ENCODE measurements around the gene PITPNC1. TPM values are rescaled to one million over a fixed set of nuclear protein-coding genes. Genes with fewer than 3 reads are reported as not detected.

The PITPNC1 gene
- total RNA-seq, 1 experiment from 2014 or later = 34.5 TPM

GRCh38 chr17:67528751-67529436, 151.8 kb downstream of the PITPNC1 start:
- DNase-seq (ENCODE audit: extremely low read depth, low read depth) = peak; percentile 16

- DNase-seq (ENCODE audit: extremely low read depth, low read depth) = no peak
These were observed 154.2 kb downstream of the PITPNC1 start for GRCh38 chr17:67531291-67531690.

GRCh38 chr17:67532326-67532871, 155.3 kb downstream of the PITPNC1 start:
- no peak for DNase-seq (ENCODE audit: extremely low read depth, low read depth)

GRCh38 chr17:67534941-67535340, 157.9 kb downstream of the PITPNC1 start:
- no peak for DNase-seq (ENCODE audit: extremely low read depth, low read depth)

- DNase-seq (ENCODE audit: extremely low read depth, low read depth) = no peak
These were observed 165.4 kb downstream of the PITPNC1 start for GRCh38 chr17:67542219-67543114.

GRCh38 chr17:67544364-67544955, 167.4 kb downstream of the PITPNC1 start:
- no peak for DNase-seq (ENCODE audit: extremely low read depth, low read depth)

- DNase-seq (ENCODE audit: extremely low read depth, low read depth) = no peak
These were observed 169.8 kb downstream of the PITPNC1 start for GRCh38 chr17:67546578-67547527.

- no peak for DNase-seq (ENCODE audit: extremely low read depth, low read depth)
These were observed 171.6 kb downstream of the PITPNC1 start for GRCh38 chr17:67548693-67549092.

- DNase-seq (ENCODE audit: extremely low read depth, low read depth) = no peak
These were observed 172.7 kb downstream of the PITPNC1 start for GRCh38 chr17:67549820-67550219.

GRCh38 chr17:67554634-67555033, 177.6 kb downstream of the PITPNC1 start:
- DNase-seq (ENCODE audit: extremely low read depth, low read depth) = no peak

- DNase-seq (ENCODE audit: extremely low read depth, low read depth) = no peak
These were observed 178.8 kb downstream of the PITPNC1 start for GRCh38 chr17:67555855-67556254.

GRCh38 chr17:67557052-67557845, 180.2 kb downstream of the PITPNC1 start:
- no peak for DNase-seq (ENCODE audit: extremely low read depth, low read depth)

GRCh38 chr17:67557921-67558320, 180.8 kb downstream of the PITPNC1 start:
- no peak for DNase-seq (ENCODE audit: extremely low read depth, low read depth)

- DNase-seq (ENCODE audit: extremely low read depth, low read depth) = no peak
These were observed 181.8 kb downstream of the PITPNC1 start for GRCh38 chr17:67558740-67559380.

GRCh38 chr17:67559381-67559966, 182.4 kb downstream of the PITPNC1 start:
- no peak for DNase-seq (ENCODE audit: extremely low read depth, low read depth)

GRCh38 chr17:67562005-67562404, 184.9 kb downstream of the PITPNC1 start:
- no peak for DNase-seq (ENCODE audit: extremely low read depth, low read depth)

- DNase-seq (ENCODE audit: extremely low read depth, low read depth) = no peak
These were observed 186.7 kb downstream of the PITPNC1 start for GRCh38 chr17:67563692-67564228.

- no peak for DNase-seq (ENCODE audit: extremely low read depth, low read depth)
These were observed 188.0 kb downstream of the PITPNC1 start for GRCh38 chr17:67565068-67565467.
